Panc1 (cell line): ENCODE measurements around the gene GTSF1L. TPM values are rescaled to one million over a fixed set of nuclear protein-coding genes. Genes with fewer than 3 reads are reported as not detected.

Experiments
- ATAC-seq: fragments of 200-7000 bp; cut with Tn5 transposase; 2 replicates; pipeline ENCODE4 v1.9.1; 2020; ENCODE audit warnings: mild to moderate bottlenecking, moderate library complexity
- BruUV-seq: library from RNA; stranded (reverse); fragments of 400-500 nt; replicated peaks from 2 replicates; lab custom pipeline; 2021; lab: Mats Ljungman, UMichigan
- CTCF ChIA-PET: fragments of 300-600 bp; sonication (Branson Sonifier 250); formaldehyde crosslinking; loops from one replicate; lab custom pipeline; 2022; ENCODE audit warnings: antibody characterized with exemption; lab: Charles Lee
- POLR2A ChIA-PET: fragments of 300-600 bp; sonication (Branson Sonifier 250); formaldehyde crosslinking; loops from one replicate; lab custom pipeline; 2022; ENCODE audit warnings: antibody characterized with exemption; lab: Charles Lee
- DNase-seq: peaks from one replicate; pipeline ENCODE4 v3.0.0-alpha.2; 2010; ENCODE audit warnings: low read depth, low spot score
- H3K27ac ChIP-seq: 2 replicates; pipeline ENCODE4 v1.5.1; 2011; ENCODE audit warnings: mild to moderate bottlenecking, low read length, inconsistent platforms
- H3K27me3 ChIP-seq: fragments of 200-500 bp; sonication (Bioruptor generic); 2 replicates; pipeline ENCODE4 v1.6.0; 2014; ENCODE audit warnings: low read length, inconsistent platforms; ENCODE audit not compliant: control insufficient read depth, insufficient read depth
- H3K36me3 ChIP-seq: fragments of 200-500 bp; sonication (Bioruptor generic); 2 replicates; pipeline ENCODE4 v1.5.1; 2014; ENCODE audit warnings: inconsistent platforms, mild to moderate bottlenecking, low read length, moderate library complexity; ENCODE audit not compliant: control insufficient read depth, insufficient read depth
- H3K4me1 ChIP-seq: 2 replicates; pipeline ENCODE4 v1.5.1; 2011; ENCODE audit warnings: inconsistent platforms, mild to moderate bottlenecking, low read length, moderate library complexity; ENCODE audit not compliant: control insufficient read depth, insufficient read depth
- H3K4me3 ChIP-seq, 2 experiments: 2 replicates each; pipeline ENCODE4 v1.5.1; 2011 to 2012; ENCODE audit warnings: low read depth in 2 of 2, low read length in 2 of 2, mild to moderate bottlenecking in 2 of 2, inconsistent platforms in 1 of 2, moderate library complexity in 1 of 2
- H3K9me3 ChIP-seq: fragments of 200-500 bp; sonication (Bioruptor generic); 2 replicates; pipeline ENCODE4 v1.5.1; 2014; ENCODE audit warnings: low read depth, mild to moderate bottlenecking, inconsistent platforms, low read length, moderate library complexity; ENCODE audit not compliant: control insufficient read depth, insufficient read depth
- CTCF ChIP-seq: fragments of 450-650 bp; IDR thresholded peaks from 2 replicates; pipeline ENCODE4 v1.5.1; 2017; ENCODE audit warnings: mild to moderate bottlenecking
- POLR2AphosphoS5 ChIP-seq: IDR thresholded peaks from 2 replicates; pipeline ENCODE4 v1.6.1; 2012; ENCODE audit warnings: mild to moderate bottlenecking, low read depth, low read length, moderate library complexity
- REST ChIP-seq, 2 experiments: IDR thresholded peaks; 2 replicates each; pipeline ENCODE4 v1.6.1; 2011 to 2012; ENCODE audit warnings: low read depth in 2 of 2, control low read depth in 1 of 2, low read length in 1 of 2, mild to moderate bottlenecking in 1 of 2, moderate library complexity in 1 of 2; ENCODE audit not compliant: insufficient read depth in 1 of 2
- SIN3A ChIP-seq: IDR thresholded peaks from 2 replicates; pipeline ENCODE4 v1.6.1; 2012; ENCODE audit warnings: low read depth, mild to moderate bottlenecking, low read length, moderate library complexity, borderline replicate concordance; ENCODE audit not compliant: insufficient read depth
- TCF7L2 ChIP-seq: IDR thresholded peaks from 2 replicates; pipeline ENCODE4 v1.6.1; 2011; ENCODE audit warnings: mild to moderate bottlenecking, low read depth, low read length, inconsistent platforms
- in situ Hi-C: cut with HindIII; loops from 2 replicates; pipeline ENCODE4 v1.10.0; 2016; ENCODE audit warnings: low sequenced_read_pairs, low pct_unique_long_range_greater_than_20kb
- intact Hi-C: fragments of 100-400 bp; cut with micrococcal nuclease; formaldehyde crosslinking; loops from one replicate; pipeline ENCODE4 v1.10.0; 2022; ENCODE audit not compliant: unreplicated experiment
- total RNA-seq: library from RNA; stranded (reverse); gene quantifications from one replicate; pipeline ENCODE4 v1.2.1, GENCODE V29; 2021; ENCODE audit not compliant: unreplicated experiment

GTSF1L gene
- total RNA-seq, 1 experiment from 2014 or later = not detected

- no TSS peak for BruUV-seq
- Histone ChIP-seq H3K27me3 (no peaks in the 10 kb centered on the region), H3K27ac (no peak overlapping the region), H3K36me3 (peaks cover 2% of the 10 kb centered on the region; the same call in 1 of the 2 replicates), H3K4me3 (no peak overlapping the region), H3K9me3 (no peaks in the 10 kb centered on the region), H3K4me1 (no peaks in the 10 kb centered on the region)
- ChIA-PET POLR2A (no interaction called here), CTCF (interaction anchor here (1.2 kb wide), 1 partner anchor 245 kb away, joined by 7 read pairs; no protein-coding TSS in a partner anchor)
- DNase-seq = no peak
- in situ Hi-C loops (no loop called here), intact Hi-C loops (loop anchor here (10.0 kb wide), 1 partner anchor 150 kb away; no protein-coding TSS in a partner anchor)
- ATAC-seq = no peak
- TF ChIP-seq REST (IDR thresholded peaks at IDR 0.05; ENCODE audit: insufficient read depth in 1 of 2, low read depth in 2 of 2, low read length in 1 of 2) = no peak
- no peak for TF ChIP-seq POLR2AphosphoS5
- no peak for TF ChIP-seq SIN3A
- no peak for TF ChIP-seq TCF7L2
- no peak for TF ChIP-seq CTCF
Measured at GRCh38 chr20:43694763-43695162, 32.0 kb downstream of the GTSF1L start.

GRCh38 chr20:43691928-43692524 lies 34.8 kb downstream of the GTSF1L start:
- Histone ChIP-seq H3K4me1 (no peaks in the 10 kb centered on the region), H3K36me3 (no peaks in the 10 kb centered on the region; the same call in 1 of the 2 replicates), H3K9me3 (no peaks in the 10 kb centered on the region), H3K27me3 (no peaks in the 10 kb centered on the region), H3K4me3 (no peak overlapping the region), H3K27ac (no peak overlapping the region)
- BruUV-seq = no TSS peak
- in situ Hi-C loops = no loop called here
- no peak; the same call in 1 of the 2 replicates for TF ChIP-seq CTCF
- no peak for TF ChIP-seq REST (IDR thresholded peaks at IDR 0.05; ENCODE audit: insufficient read depth in 1 of 2, low read depth in 2 of 2, low read length in 1 of 2)
- TF ChIP-seq SIN3A = no peak
- TF ChIP-seq POLR2AphosphoS5 = no peak
- TF ChIP-seq TCF7L2 = no peak
- ChIA-PET POLR2A (interaction anchor here (0.6 kb wide), 1 partner anchor 46 kb away, joined by 3 read pairs; no protein-coding TSS in a partner anchor), CTCF (interaction anchor here (0.7 to 1.0 kb wide), 4 partner anchors 40 to 242 kb away, joined by 3 to 4 read pairs (median 4); partner anchors contain the start of gene IFT52)
- DNase-seq (peak; percentile 27), ATAC-seq (peak; percentile 84)
- intact Hi-C loops = loop anchor here (10.0 kb wide), 1 partner anchor 147 kb away; no protein-coding TSS in a partner anchor
